Pancreas (tissue), 10 donors: ENCODE results near the gene WRNIP1. TPM values are rescaled to one million over a fixed set of nuclear protein-coding genes. Genes with fewer than 3 reads are reported as not detected.

ENCODE experiments used
- ATAC-seq, 4 donors: fragments of 200-7000 bp; cut with Tn5 transposase; one replicate each; pipeline versions ENCODE4 v1.8.0 to v1.9.1; 2020; ENCODE audit warnings: mild to moderate bottlenecking in 4 of 4, moderate library complexity in 4 of 4
- DNase-seq, 6 donors: peaks; one replicate each; pipeline ENCODE4 v3.0.0-alpha.2; 2020
- FAIRE-seq: peaks from 2 replicates; lab custom pipeline; 2012; peaks lifted over from hg19 to GRCh38; lab: Jason Lieb, UNC
- H3K27ac ChIP-seq, 4 donors: fragments of 200-600 bp; sonication (generic); 1 replicate in 3 of 4; 2 replicates in 1 of 4; pipeline versions ENCODE4 v1.5.0 to v1.8.0; 2020
- H3K27me3 ChIP-seq, 4 donors: fragments of 200-600 bp; one replicate each; pipeline ENCODE4 v1.8.0; 2021
- H3K36me3 ChIP-seq, 3 donors: fragments of 200-600 bp; sonication (generic) in 1 of 3; one replicate each; pipeline versions ENCODE4 v1.5.0 to v1.8.0; 2020 to 2021
- H3K4me1 ChIP-seq, 3 donors: fragments of 200-600 bp; one replicate each; pipeline ENCODE4 v1.8.0; 2021
- H3K4me3 ChIP-seq, 4 donors: fragments of 200-600 bp; sonication (generic) in 2 of 4; one replicate each; pipeline versions ENCODE4 v1.5.0 to v1.8.0; 2020 to 2021
- H3K9me3 ChIP-seq, 4 donors: fragments of 200-600 bp; one replicate each; pipeline ENCODE4 v1.8.0; 2021
- CTCF ChIP-seq, 4 donors: fragments of 200-600 bp; sonication (generic) in 3 of 4; IDR thresholded peaks; one replicate each; pipeline versions ENCODE4 v1.5.0 to v1.8.0; 2021; ENCODE audit warnings: antibody characterized with exemption in 4 of 4
- WGBS, 2 donors: extraction: QIAGEN DNeasy Blood & Tissue Kit; methylation state at CpG; one replicate each; pipeline ENCODE4 v1.1.7; 2013; 5-methylcytosine and 5-hydroxymethylcytosine counted together
- intact Hi-C, 3 donors: fragments of 100-400 bp; cut with DNase I; formaldehyde crosslinking; loops; one replicate each; pipeline versions ENCODE4 v1.11.1 to v1.14.2; 2022
- polyA plus RNA-seq, 2 donors: library from polyadenylated mRNA; stranded (reverse); fragments of 200-250 nt; gene quantifications; one replicate each; pipeline ENCODE4 v1.2.3, GENCODE V29; 2013
- total RNA-seq, 6 donors: library from RNA; stranded (reverse); fragmentation: NEBNext Ultra II Directional in 4 of 6; extraction: Animal tissue kit (Norgen Biotek cat#: 25700) in 4 of 6; gene quantifications; one replicate each; pipeline versions ENCODE4 v1.2.1 to v1.2.4, GENCODE V29; 2021 to 2023
- donor health status: healthy with polysubstance abuse.
- donor health status: DM: no; HTN: no; CAD: no; lungs with moderate emphysema.
- donor health status: DM: no; HTN: no; CAD: no.
- donor health status: control.
- donor health status: control.
- donor health status: Bipolar disorder and iron deficiency.
- donor health status: DM: yes; HTN: yes; CAD: no.
- donor health status: DM: no; HTN: no; CAD: no.
- donor health status: DM: no; HTN: no; CAD: no.
- donor health status: DM: yes; HTN: yes; CAD: no.

Gene WRNIP1
- total and polyA plus RNA-seq, 8 donors, result 19.2 to 45.7 (median 23.8) TPM

GRCh38 chr6:2753743-2754142 is 11.4 kb upstream of the WRNIP1 start:
- no peak for FAIRE-seq

GRCh38 chr6:2754393-2754792 is 10.8 kb upstream of the WRNIP1 start:
- peaks cover 0 to 5% (median 4%) of the 10 kb centered on the region in 3 donors for H3K4me1 ChIP-seq
- FAIRE-seq (no peak), DNase-seq (no peak), ATAC-seq (no peak)
- no peaks in the 10 kb centered on the region for H3K9me3 ChIP-seq
- no peak overlapping the region for H3K4me3 ChIP-seq
- intact Hi-C loops, result no loop called here
- no peaks in the 10 kb centered on the region for H3K36me3 ChIP-seq
- H3K27me3 ChIP-seq, result no peaks in the 10 kb centered on the region
- H3K27ac ChIP-seq, result no peak overlapping the region
- no peak for TF ChIP-seq CTCF (IDR thresholded peaks at IDR 0.05)
- 61% methylated on average over 3 of the region's 3 CpGs for WGBS, 2 donors

More at GRCh38 chr6:2753743-2754142, 11.4 kb upstream of the WRNIP1 start:
- H3K4me1 ChIP-seq, result peaks cover 0 to 5% (median 4%) of the 10 kb centered on the region in 3 donors
- no peaks in the 10 kb centered on the region for H3K36me3 ChIP-seq
- ATAC-seq (no peak), DNase-seq (no peak)
- no peaks in the 10 kb centered on the region for H3K9me3 ChIP-seq
- H3K27me3 ChIP-seq, result no peaks in the 10 kb centered on the region
- TF ChIP-seq CTCF (IDR thresholded peaks at IDR 0.05), result no peak
- H3K4me3 ChIP-seq, result no peak overlapping the region
- no peak overlapping the region for H3K27ac ChIP-seq
- intact Hi-C loops, result no loop called here

GRCh38 chr6:2754911-2755310 is 10.3 kb upstream of the WRNIP1 start:
- no peaks in the 10 kb centered on the region for H3K36me3 ChIP-seq
- H3K27ac ChIP-seq, result no peak overlapping the region
- ATAC-seq, result no peak
- no peak for TF ChIP-seq CTCF (IDR thresholded peaks at IDR 0.05)
- WGBS, 2 donors, result 92 to 98% methylated on average over 1 of the region's 1 CpG
- peaks cover 0 to 4% (median 4%) of the 10 kb centered on the region in 3 donors for H3K4me1 ChIP-seq
- no peak for FAIRE-seq
- intact Hi-C loops, result no loop called here
- no peaks in the 10 kb centered on the region for H3K9me3 ChIP-seq
- H3K27me3 ChIP-seq, result no peaks in the 10 kb centered on the region
- DNase-seq, result no peak
- no peak overlapping the region for H3K4me3 ChIP-seq

- no peaks in the 10 kb centered on the region for H3K9me3 ChIP-seq
- no peak for FAIRE-seq
- H3K4me1 ChIP-seq, result no peaks in the 10 kb centered on the region
- TF ChIP-seq CTCF (IDR thresholded peaks at IDR 0.05), result no peak
- H3K36me3 ChIP-seq, result no peaks in the 10 kb centered on the region
- WGBS, 2 donors, result 71 to 74% methylated on average over 3 of the region's 3 CpGs
- intact Hi-C loops, result no loop called here
- H3K27ac ChIP-seq, result no peak overlapping the region
- DNase-seq, result no peak
- no peak for ATAC-seq
- H3K4me3 ChIP-seq, result no peak overlapping the region
- H3K27me3 ChIP-seq, result no peaks in the 10 kb centered on the region
Observed at GRCh38 chr6:2755456-2755855, 9.7 kb upstream of the WRNIP1 start.

- no peaks in the 10 kb centered on the region for H3K27me3 ChIP-seq
- H3K9me3 ChIP-seq, result no peaks in the 10 kb centered on the region
- no peak for FAIRE-seq
- no peak for TF ChIP-seq CTCF (IDR thresholded peaks at IDR 0.05)
- H3K27ac ChIP-seq, result no peak overlapping the region
- intact Hi-C loops, result no loop called here
- no peak overlapping the region for H3K4me3 ChIP-seq
- no peak for DNase-seq
- H3K4me1 ChIP-seq, result no peaks in the 10 kb centered on the region
- 84 to 90% methylated on average over 2 of the region's 2 CpGs for WGBS, 2 donors
- H3K36me3 ChIP-seq, result no peaks in the 10 kb centered on the region
- no peak for ATAC-seq
Observed at GRCh38 chr6:2756241-2756640, 9.0 kb upstream of the WRNIP1 start.
